Activated gamma-delta T cell (primary cell): ENCODE data around the gene FKBP1A.
"Not testable (repeated sequence)": the region's sequence is repeated elsewhere in the genome, so short reads cannot be mapped to it uniquely, and the experiment has no call there.

Experiments used
- DNase-seq: peaks from one replicate; lab custom pipeline; 2025; lab: John Stamatoyannopoulos, UW

The FKBP1A gene

DNA sequence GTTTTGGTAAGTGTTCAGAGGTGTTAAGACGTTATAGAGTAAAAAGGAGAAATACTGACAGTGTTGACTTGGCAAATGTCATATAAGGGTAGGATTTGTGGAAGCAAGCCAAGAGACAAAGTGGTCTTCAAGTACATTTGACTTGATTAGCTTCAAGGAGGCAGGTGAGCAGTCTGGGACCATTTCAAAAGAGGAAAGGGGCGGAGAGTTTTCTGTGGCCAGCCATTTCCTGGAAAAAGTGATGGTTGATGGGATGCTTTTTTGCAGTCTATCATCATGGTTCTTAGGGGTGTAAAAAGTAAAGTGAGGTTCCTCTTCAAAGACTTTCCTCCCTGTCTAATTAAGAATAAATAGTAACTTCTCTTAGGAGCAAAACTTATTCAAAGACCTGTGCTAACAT, 28.7 kb downstream of the FKBP1A start:
- no peak for DNase-seq

- no peak for DNase-seq
Observed at GRCh38 chr20:1363522-1363921, 29.3 kb downstream of the FKBP1A start.

DNA sequence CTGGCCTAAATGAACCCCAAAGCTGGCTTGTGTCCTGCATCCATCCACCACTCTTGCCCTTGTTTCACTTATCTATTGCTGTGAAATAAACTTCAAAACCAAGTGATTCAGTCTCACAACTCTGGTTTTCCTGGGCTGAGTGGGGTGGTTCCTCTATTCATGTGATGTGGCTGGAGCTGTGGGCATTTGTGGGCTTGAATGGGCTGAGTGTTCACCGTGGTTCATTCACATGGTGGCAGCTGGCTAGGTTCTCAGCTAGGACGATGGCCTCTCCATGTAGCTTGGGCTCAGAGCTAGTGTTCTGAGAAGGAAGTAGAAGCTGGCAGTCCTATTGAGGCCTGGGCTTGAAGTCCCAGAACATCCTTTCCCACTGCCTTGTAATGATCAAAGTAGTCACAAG, 30.4 kb downstream of the FKBP1A start:
- DNase-seq = no peak

DNA sequence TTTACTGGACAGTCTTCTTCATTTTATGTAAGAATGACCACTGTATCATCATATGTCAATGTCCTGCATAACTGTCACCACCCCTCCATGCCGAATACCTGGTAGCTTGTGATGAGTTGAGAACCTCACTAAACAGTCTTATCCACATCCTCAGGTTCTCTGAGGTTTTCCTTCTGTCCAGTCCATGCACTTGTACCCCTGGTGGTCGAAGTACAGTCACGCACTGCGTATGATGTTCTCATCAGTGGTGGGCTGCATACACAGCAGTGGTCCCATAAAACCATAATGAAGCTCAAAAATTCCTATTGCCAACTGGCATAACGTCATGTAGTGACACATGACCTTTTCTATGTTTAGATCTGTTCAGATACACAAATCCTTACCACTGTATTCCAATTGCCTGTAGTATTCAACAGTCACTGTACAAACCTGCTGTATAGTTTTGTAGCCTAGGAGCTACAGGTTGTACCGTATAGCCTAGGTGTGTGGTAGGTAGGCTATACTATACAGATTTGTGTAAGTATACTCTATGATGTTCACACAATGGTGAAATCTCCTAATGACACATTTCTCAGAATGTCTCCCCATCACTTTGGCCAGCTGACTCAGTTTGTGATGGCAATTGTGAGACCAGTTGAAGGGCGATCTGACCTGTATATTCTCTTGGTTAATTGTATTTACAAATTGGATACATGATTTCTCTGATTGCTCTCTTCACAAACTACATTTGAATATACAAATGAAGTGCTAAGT, 32.6 kb downstream of the FKBP1A start:
- DNase-seq = no peak

DNA sequence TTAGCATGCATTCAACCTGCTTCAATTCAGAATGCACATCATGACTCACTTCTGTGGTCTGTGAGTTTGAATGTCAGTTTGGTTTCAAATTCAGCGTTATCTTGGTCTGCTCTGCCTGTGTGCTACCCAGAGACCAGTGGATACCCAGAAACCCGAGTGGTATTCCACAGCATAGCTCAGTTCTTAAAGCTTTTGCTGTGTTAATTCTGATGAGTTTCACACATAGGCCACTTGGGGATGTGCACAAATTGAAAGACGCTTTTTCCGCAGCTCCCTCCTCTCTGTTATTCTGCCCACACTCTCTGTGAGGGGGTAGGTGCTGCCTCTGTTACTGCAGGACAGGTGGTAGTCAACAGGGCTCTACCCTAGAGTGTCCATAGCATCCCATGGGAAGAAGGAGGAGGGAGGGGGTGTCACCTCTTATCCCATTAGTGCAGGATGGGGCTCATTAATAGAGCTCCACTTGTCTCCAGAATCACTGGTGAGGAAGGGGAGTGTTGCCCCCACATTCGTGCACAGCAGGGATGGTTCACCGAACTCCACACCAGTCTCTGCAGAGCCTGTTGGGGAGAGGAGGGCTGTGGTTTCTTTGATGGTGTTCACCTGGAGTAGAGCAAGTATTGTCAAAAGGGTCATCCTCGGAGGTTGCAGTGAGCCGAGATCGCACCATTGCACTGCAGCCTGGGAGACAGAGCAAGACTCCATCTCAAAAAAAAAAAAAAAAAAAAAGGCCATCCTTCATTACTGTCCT, 34.8 kb downstream of the FKBP1A start:
- no peak for DNase-seq

DNA sequence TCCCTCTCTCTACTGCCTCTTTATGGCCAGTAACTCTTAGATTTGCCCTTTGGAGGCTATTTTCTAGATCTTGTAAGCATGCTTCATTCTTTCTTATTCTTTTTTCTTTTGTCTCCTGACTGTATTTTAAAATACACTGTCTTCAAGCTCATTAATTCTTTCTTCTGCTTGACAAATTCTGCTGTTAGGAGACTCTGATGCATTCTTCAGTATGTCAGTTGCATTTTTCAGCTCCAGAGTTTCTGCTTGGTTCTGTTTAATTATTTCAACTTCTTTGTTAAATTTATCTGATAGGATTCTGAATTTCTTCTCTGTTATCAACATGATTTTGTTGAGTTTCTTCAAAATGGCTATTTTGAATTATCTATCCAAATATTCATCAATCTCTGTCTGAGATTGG, 38.9 kb downstream of the FKBP1A start:
- DNase-seq = no peak

DNA sequence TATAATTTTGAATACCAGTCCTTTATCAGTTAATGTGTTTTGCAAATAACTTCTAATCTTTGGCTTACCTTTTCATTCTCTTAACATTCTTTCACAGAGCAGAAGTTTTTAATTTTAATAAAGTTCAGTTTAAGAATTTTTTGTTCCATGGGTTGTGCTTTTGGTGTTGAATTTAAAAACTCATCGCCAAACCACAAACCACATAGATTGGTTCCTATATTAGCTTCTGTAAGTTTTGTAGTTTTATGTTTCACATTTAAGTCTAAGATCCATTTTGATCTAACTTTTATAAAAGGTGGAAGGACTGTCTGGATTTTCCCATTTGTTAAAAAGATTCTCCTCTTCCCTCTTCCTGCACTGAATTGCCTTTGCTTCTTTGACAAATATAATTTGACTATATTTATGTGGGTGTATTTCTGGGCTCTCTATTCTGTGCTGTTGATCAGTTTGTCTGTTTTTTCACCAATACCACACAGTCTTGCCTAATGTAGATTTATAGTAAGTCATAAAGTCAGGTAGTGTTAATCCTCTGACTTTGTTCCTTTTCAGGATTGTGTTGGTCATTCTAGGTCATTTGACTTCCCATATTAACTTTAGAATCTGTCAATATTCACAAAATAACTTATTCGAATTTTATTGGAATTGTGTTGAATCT, 46.4 kb downstream of the FKBP1A start:
- DNase-seq = no peak

DNA sequence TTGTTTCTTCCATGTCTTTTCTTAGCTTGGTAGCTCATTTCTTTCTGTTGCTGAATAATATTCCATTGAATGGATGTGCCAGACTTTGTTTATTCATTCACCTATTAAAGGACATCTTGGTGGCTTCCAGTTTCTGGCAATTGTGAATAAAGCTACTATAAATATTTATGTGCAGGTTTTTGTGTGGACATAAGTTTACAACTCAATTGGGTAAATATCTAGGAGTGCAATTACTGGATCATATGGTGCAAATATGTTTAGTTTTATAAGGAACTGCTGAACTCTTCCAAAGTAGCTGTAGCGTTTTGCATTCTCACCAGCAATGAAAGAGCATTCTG, 47.1 kb downstream of the FKBP1A start:
- DNase-seq = no peak

GRCh38 chr20:1345030-1345755, 47.7 kb downstream of the FKBP1A start:
- no peak for DNase-seq

- not testable (repeated sequence) for DNase-seq
Observed at GRCh38 chr20:1343446-1344124, 49.3 kb downstream of the FKBP1A start.

GRCh38 chr20:1341561-1342265, 51.1 kb downstream of the FKBP1A start:
- no peak for DNase-seq

DNA sequence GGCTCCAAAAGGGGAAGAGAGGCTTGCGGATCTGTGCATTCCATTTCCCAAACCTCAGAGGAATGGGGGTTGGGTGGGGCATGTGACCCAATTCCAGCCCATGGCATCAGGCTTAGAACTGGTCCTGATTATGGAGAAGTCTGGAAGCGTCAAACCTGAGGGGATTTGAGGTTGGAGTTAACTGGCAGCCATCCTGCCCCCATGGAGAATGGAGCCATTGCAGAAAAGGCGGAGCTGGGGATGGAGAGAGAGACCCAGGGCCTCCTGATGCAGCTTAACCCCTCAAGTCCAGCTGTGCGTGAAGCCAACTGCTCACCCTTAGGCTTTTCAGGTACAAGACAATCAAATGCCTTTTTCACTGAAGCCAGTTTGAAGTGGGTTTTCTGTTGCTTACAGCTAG, 54.1 kb downstream of the FKBP1A start:
- DNase-seq = no peak

DNA sequence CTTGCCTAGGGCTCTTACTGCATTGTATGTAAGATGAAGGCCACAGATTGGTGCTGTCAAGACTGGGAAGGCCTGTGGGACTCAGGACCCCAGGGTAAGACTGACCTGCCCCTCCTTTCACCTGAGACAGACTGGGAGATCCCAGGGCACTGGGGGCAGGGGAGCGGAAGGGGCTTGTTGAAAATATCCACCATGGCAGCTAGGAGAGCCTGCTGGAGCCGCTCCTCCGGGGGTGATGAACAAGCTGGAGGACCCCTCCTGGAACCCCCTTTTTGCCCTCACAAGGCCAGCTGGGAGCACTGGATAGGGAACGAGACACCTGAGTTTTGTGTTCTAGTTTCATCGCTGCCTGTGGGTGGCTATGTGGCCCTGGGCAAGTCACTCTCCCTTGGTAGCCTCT, 54.8 kb downstream of the FKBP1A start:
- DNase-seq = no peak

DNA sequence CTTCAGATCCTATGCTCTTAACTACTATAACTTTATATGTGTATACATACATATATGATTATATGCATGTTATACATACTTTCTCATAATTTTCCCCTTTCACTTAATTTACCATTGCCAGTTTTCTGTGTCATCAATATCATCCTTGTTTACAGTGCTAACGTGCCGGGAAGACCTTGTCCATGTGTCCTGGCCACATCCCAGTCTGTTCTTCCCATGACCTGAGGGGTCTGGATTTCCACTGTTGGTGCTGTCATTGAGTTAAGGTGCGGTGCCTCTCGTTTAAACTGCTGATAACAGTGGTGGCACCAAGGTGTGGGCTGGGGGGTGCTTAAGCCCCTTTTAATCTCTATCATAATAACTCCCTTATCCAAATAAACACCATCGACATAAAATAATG, 55.4 kb downstream of the FKBP1A start:
- DNase-seq = no peak

- no peak for DNase-seq
Observed at GRCh38 chr20:1336699-1337367, 56.0 kb downstream of the FKBP1A start.

DNA sequence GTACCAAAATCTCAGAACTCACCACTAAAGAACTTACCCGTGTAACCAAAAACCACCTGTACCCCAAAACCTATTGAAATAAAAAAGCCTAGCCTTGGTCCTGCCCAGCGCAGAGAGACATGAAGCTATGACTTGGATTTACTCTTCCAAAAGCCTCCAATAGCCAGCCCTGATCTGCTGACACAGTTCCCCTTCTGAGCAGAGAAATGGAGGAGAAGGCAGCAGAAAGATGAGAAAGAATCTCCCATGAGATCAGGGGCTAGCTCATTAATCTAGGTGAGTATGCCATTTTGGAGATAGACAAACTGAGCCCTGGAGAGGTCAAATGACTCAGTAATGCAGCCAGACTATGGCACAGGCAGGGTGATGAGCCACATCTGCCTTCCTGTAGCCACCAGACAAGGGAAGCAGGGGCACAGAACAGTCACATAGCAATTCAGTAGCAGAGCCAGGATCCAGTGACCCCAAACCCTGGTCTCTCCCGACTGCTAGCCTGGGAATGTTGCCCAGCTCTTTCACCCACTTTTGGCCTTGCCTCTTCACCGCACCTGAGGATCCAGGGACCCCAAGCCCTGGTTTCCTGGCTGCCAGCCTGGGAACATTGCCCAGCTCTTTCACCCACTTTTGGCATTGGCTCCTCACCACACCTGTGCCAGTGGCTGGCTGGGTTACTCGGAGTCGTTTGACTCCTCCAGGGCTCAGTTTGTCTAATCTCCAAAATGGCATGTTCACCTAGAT, 56.7 kb downstream of the FKBP1A start:
- no peak for DNase-seq

GRCh38 chr20:1334761-1335160, 58.1 kb downstream of the FKBP1A start:
- DNase-seq = no peak

GRCh38 chr20:1334370-1334731, 58.5 kb downstream of the FKBP1A start:
- no peak for DNase-seq

DNA sequence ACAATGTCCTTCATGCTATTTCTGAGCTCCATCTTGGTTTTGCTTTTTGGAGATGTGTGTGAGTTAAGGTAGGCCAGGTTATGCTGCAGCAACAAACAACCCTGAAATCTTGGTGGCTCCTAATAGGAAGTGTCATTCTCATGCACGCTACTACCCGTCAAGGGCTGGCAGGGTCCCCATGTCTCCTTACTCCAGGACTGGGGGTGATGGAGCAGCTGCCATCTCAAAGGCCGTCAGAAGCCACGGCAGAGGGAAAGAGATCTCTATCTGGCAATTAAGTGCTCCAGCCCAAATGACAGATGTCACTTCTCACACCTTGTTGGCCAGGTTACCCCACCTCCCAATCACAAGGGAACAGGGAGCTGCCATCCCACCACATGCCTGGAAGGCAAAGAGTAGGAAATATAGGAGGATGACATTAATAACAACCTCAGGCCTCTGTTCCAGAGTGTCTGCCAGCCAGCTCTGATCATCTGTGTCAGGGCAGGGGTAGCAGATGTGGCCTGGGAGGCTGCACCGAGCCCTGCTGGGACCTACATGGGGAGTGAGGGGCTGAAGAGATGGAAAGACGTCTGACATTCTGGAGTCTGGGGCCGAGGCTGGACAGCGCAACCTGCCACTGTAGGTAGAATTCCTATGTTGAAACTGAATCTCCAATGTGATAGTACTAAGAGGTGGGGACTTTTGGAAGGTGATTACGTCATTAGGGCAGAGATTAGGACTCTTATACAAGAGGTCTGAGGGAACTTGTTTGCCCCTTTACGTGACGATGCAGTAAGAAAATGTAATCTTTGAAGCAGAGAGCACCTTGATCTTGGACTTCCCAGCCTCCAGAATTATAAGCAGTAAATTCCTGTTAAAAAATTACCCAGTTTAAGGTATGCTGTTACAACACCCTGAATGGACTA, 59.1 kb downstream of the FKBP1A start:
- DNase-seq = no peak
